H9 (cell line): ENCODE data around the gene CCDC18. TPM values are rescaled to one million over a fixed set of nuclear protein-coding genes. Genes with fewer than 3 reads are reported as not detected.

ENCODE experiments used
- DNase-seq: peaks from one replicate; pipeline ENCODE4 v3.0.0-alpha.2; 2017
- H2AFZ ChIP-seq: one replicate; pipeline ENCODE4 v1.6.1; 2013; ENCODE audit warnings: mild to moderate bottlenecking, low read length, control low read depth, moderate library complexity
- H2AK5ac ChIP-seq: 2 replicates; pipeline ENCODE4 v1.6.1; 2013; ENCODE audit warnings: low read length, control low read depth, mixed read lengths; ENCODE audit not compliant: insufficient read length
- H2BK120ac ChIP-seq: one replicate; pipeline ENCODE4 v1.6.1; 2013; ENCODE audit warnings: low read depth, mild to moderate bottlenecking, low read length, control low read depth, inconsistent platforms; ENCODE audit not compliant: poor library complexity, severe bottlenecking
- H2BK12ac ChIP-seq: 2 replicates; pipeline ENCODE4 v1.6.1; 2013; ENCODE audit warnings: low read length, control low read depth, mixed read lengths, low read depth; ENCODE audit not compliant: insufficient read length
- H2BK15ac ChIP-seq: 2 replicates; pipeline ENCODE4 v1.6.1; 2013; ENCODE audit warnings: low read depth, low read length, control low read depth
- H2BK20ac ChIP-seq: one replicate; pipeline ENCODE4 v1.6.1; 2013; ENCODE audit warnings: low read depth, mild to moderate bottlenecking, low read length, control low read depth, inconsistent platforms; ENCODE audit not compliant: poor library complexity, severe bottlenecking
- H2BK5ac ChIP-seq: 2 replicates; pipeline ENCODE4 v1.6.1; 2013; ENCODE audit warnings: low read length, control low read depth, mixed read lengths; ENCODE audit not compliant: insufficient read length
- H3K14ac ChIP-seq: 2 replicates; pipeline ENCODE4 v1.6.1; 2013; ENCODE audit warnings: low read length, control low read depth; ENCODE audit not compliant: insufficient read depth
- H3K18ac ChIP-seq: 2 replicates; pipeline ENCODE4 v1.6.1; 2013; ENCODE audit warnings: low read depth, mild to moderate bottlenecking, mixed read lengths, low read length, control low read depth; ENCODE audit not compliant: insufficient read length
- H3K23ac ChIP-seq: 2 replicates; pipeline ENCODE4 v1.6.1; 2013; ENCODE audit warnings: low read length, control low read depth, mixed read lengths, low read depth; ENCODE audit not compliant: insufficient read length
- H3K23me2 ChIP-seq: 2 replicates; pipeline ENCODE4 v1.6.1; 2013; ENCODE audit warnings: low read depth, mild to moderate bottlenecking, mixed read lengths, low read length, control low read depth; ENCODE audit not compliant: insufficient read length, poor library complexity, severe bottlenecking
- H3K27ac ChIP-seq: 2 replicates; pipeline ENCODE4 v1.5.1; 2013; ENCODE audit warnings: low read length, control low read depth, mixed read lengths, low read depth; ENCODE audit not compliant: insufficient read length
- H3K27me3 ChIP-seq: 2 replicates; pipeline ENCODE4 v1.6.1; 2013; ENCODE audit warnings: low read length, control low read depth, inconsistent platforms; ENCODE audit not compliant: insufficient read depth
- H3K4ac ChIP-seq: 2 replicates; pipeline ENCODE4 v1.6.1; 2013; ENCODE audit warnings: low read depth, mild to moderate bottlenecking, control low read depth, inconsistent platforms, low read length, moderate library complexity
- H3K4me1 ChIP-seq: 2 replicates; pipeline ENCODE4 v1.6.1; 2013; ENCODE audit warnings: low read length, control low read depth, inconsistent platforms; ENCODE audit not compliant: insufficient read depth
- H3K4me2 ChIP-seq: 2 replicates; pipeline ENCODE4 v1.6.1; 2013; ENCODE audit warnings: low read length, control low read depth, mixed read lengths; ENCODE audit not compliant: insufficient read length, insufficient read depth
- H3K56ac ChIP-seq: 2 replicates; pipeline ENCODE4 v1.6.1; 2013; ENCODE audit warnings: low read depth, mild to moderate bottlenecking, mixed read lengths, low read length, control low read depth; ENCODE audit not compliant: insufficient read length
- H3K79me1 ChIP-seq: 2 replicates; pipeline ENCODE4 v1.6.1; 2013; ENCODE audit warnings: low read depth, mild to moderate bottlenecking, moderate library complexity, low read length, control low read depth, inconsistent platforms; ENCODE audit not compliant: insufficient read depth, poor library complexity, severe bottlenecking
- H3K79me2 ChIP-seq: 2 replicates; pipeline ENCODE4 v1.6.1; 2013; ENCODE audit warnings: low read length, control low read depth, inconsistent platforms; ENCODE audit not compliant: insufficient read depth
- H3K9ac ChIP-seq: 2 replicates; pipeline ENCODE4 v1.6.1; 2013; ENCODE audit warnings: low read length, control low read depth, mixed read lengths; ENCODE audit not compliant: insufficient read length; ENCODE audit errors: extremely low read depth
- H3K9me3 ChIP-seq: one replicate; pipeline ENCODE4 v1.6.1; 2013; ENCODE audit warnings: low read depth, low read length, inconsistent platforms; ENCODE audit not compliant: control insufficient read depth
- H3T11ph ChIP-seq: one replicate; pipeline ENCODE4 v1.6.1; 2013; ENCODE audit warnings: mild to moderate bottlenecking, low read length, control low read depth, inconsistent platforms
- H4K20me1 ChIP-seq: one replicate; pipeline ENCODE4 v1.6.1; 2013; ENCODE audit not compliant: control insufficient read depth, insufficient read length, insufficient read depth
- H4K5ac ChIP-seq: 2 replicates; pipeline ENCODE4 v1.6.1; 2013; ENCODE audit warnings: low read depth, mild to moderate bottlenecking, mixed read lengths, low read length, control low read depth; ENCODE audit not compliant: insufficient read length
- H4K8ac ChIP-seq: replicated peaks from 2 replicates; pipeline ENCODE4 v1.6.1; 2013; ENCODE audit warnings: low read length, control low read depth, mixed read lengths, low read depth; ENCODE audit not compliant: insufficient read length
- H4K91ac ChIP-seq: 2 replicates; pipeline ENCODE4 v1.6.1; 2013; ENCODE audit warnings: low read depth, mild to moderate bottlenecking, moderate library complexity, mixed read lengths, low read length, control low read depth; ENCODE audit not compliant: insufficient read length
- H3K27ac Mint-ChIP-seq, 3 experiments: 2 replicates in 2 of 3; 3 replicates in 1 of 3; pipeline ENCODE4 v1.8.0; 2020 to 2021; ENCODE audit warnings: mixed read lengths in 3 of 3, mild to moderate bottlenecking in 1 of 3, moderate library complexity in 1 of 3
- H3K27me3 Mint-ChIP-seq: 2 replicates; pipeline ENCODE4 v1.8.0; 2021; ENCODE audit warnings: low read depth, mild to moderate bottlenecking, moderate library complexity, mixed read lengths
- H3K36me3 Mint-ChIP-seq, 3 experiments: 2 replicates in 2 of 3; 3 replicates in 1 of 3; pipeline ENCODE4 v1.8.0; 2020 to 2021; ENCODE audit warnings: low read depth in 3 of 3, mixed read lengths in 3 of 3; ENCODE audit not compliant: insufficient read depth in 1 of 3
- H3K4me1 Mint-ChIP-seq, 2 experiments: 2 replicates each; pipeline ENCODE4 v1.8.0; 2020; ENCODE audit warnings: mixed read lengths in 2 of 2
- H3K4me3 Mint-ChIP-seq, 2 experiments: 2 replicates in 1 of 2; 3 replicates in 1 of 2; pipeline ENCODE4 v1.8.0; 2020 to 2021; ENCODE audit warnings: mild to moderate bottlenecking in 2 of 2, mixed read lengths in 2 of 2, moderate library complexity in 1 of 2
- H3K9me3 Mint-ChIP-seq, 2 experiments: 2 replicates in 1 of 2; 3 replicates in 1 of 2; pipeline ENCODE4 v1.8.0; 2020; ENCODE audit warnings: mild to moderate bottlenecking in 2 of 2, mixed read lengths in 2 of 2, moderate library complexity in 1 of 2
- total RNA-seq: library from RNA; stranded (reverse); gene quantifications from 2 replicates; pipeline ENCODE4 v1.2.1, GENCODE V29; 2021
- TF ChIP-seq, protein P1 (sequence below): fragments of 200-600 bp; sonication (generic); conservative IDR thresholded peaks from 3 replicates; pipeline ENCODE4 v1.8.0; 2021; ENCODE audit warnings: antibody characterized with exemption, mild to moderate bottlenecking

CCDC18 gene
- total RNA-seq, 1 experiment from 2014 or later = 19.5 TPM

DNA sequence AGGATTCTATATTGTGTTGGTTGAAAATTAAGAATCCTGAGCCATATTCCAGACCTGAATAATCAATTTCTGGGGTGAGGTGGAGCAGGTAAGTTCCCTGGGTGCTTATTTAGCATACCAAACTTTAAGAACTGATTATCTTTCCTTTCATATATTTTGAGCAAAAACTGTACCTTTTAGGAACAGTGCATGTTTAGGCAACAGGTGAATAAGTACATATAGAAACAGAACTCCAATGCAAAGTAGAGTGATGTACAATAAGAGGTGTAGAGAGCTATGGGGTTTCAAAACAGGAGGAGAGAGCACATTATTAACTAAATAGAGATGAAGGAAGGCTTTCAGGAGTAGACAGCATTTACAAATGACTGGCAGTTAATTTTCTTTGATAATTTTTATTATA, 29.1 kb upstream of the CCDC18 start:
- H3K23me2 ChIP-seq = no peaks in the 10 kb centered on the region
- H3K27me3 ChIP-seq = no peaks in the 10 kb centered on the region
- H3T11ph ChIP-seq = no peak overlapping the region
- peaks cover 3% of the 10 kb centered on the region; the same call in 1 of the 2 replicates for H3K79me2 ChIP-seq
- no peak overlapping the region for H3K56ac ChIP-seq
- no peak overlapping the region for H2BK15ac ChIP-seq
- H2BK120ac ChIP-seq = no peak overlapping the region
- peaks cover 3 to 18% (median 5%) of the 10 kb centered on the region in 3 experiments; a peak in 4 of 7 replicates for H3K36me3 Mint-ChIP-seq
- H3K4me2 ChIP-seq = no peak overlapping the region
- no peak overlapping the region for H3K14ac ChIP-seq
- H3K27ac Mint-ChIP-seq = peak overlapping the region in 1 of 3 experiments; percentile 12; a peak in 1 of 7 replicates
- peaks cover 12% of the 10 kb centered on the region in 2 experiments for H3K4me1 Mint-ChIP-seq
- TF ChIP-seq, protein P1, sequence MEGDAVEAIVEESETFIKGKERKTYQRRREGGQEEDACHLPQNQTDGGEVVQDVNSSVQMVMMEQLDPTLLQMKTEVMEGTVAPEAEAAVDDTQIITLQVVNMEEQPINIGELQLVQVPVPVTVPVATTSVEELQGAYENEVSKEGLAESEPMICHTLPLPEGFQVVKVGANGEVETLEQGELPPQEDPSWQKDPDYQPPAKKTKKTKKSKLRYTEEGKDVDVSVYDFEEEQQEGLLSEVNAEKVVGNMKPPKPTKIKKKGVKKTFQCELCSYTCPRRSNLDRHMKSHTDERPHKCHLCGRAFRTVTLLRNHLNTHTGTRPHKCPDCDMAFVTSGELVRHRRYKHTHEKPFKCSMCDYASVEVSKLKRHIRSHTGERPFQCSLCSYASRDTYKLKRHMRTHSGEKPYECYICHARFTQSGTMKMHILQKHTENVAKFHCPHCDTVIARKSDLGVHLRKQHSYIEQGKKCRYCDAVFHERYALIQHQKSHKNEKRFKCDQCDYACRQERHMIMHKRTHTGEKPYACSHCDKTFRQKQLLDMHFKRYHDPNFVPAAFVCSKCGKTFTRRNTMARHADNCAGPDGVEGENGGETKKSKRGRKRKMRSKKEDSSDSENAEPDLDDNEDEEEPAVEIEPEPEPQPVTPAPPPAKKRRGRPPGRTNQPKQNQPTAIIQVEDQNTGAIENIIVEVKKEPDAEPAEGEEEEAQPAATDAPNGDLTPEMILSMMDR = no peak
- no peak overlapping the region for H3K4ac ChIP-seq
- H3K79me1 ChIP-seq = no peaks in the 10 kb centered on the region
- no peak overlapping the region for H4K5ac ChIP-seq
- no peak overlapping the region for H4K8ac ChIP-seq
- no peaks in the 10 kb centered on the region for H3K4me1 ChIP-seq
- H3K4me3 Mint-ChIP-seq = no peak overlapping the region
- H2BK5ac ChIP-seq = no peak overlapping the region
- H3K18ac ChIP-seq = no peak overlapping the region
- H2AK5ac ChIP-seq = no peak overlapping the region
- no peak overlapping the region for H3K23ac ChIP-seq
- no peak overlapping the region for H2BK12ac ChIP-seq
- DNase-seq = no peak
- no peak overlapping the region for H3K27ac ChIP-seq
- no peak overlapping the region for H2BK20ac ChIP-seq
- H4K91ac ChIP-seq = no peak overlapping the region
- no peak overlapping the region for H2AFZ ChIP-seq
- H3K9ac ChIP-seq = no peak overlapping the region
- no peaks in the 10 kb centered on the region for H4K20me1 ChIP-seq
- no peaks in the 10 kb centered on the region for H3K9me3 ChIP-seq
- H3K9me3 Mint-ChIP-seq = no peaks in the 10 kb centered on the region
- H3K27me3 Mint-ChIP-seq = no peaks in the 10 kb centered on the region
